Measurements from ENCODE around the gene VASH2.
"Not testable (repeated sequence)": the region's sequence is repeated elsewhere in the genome, so short reads cannot be mapped to it uniquely, and the experiment has no call there.

The VASH2 gene

GRCh38 chr1:212981571-212982328, 31.4 kb downstream of the VASH2 start:
- no peak for FAIRE-seq

DNA sequence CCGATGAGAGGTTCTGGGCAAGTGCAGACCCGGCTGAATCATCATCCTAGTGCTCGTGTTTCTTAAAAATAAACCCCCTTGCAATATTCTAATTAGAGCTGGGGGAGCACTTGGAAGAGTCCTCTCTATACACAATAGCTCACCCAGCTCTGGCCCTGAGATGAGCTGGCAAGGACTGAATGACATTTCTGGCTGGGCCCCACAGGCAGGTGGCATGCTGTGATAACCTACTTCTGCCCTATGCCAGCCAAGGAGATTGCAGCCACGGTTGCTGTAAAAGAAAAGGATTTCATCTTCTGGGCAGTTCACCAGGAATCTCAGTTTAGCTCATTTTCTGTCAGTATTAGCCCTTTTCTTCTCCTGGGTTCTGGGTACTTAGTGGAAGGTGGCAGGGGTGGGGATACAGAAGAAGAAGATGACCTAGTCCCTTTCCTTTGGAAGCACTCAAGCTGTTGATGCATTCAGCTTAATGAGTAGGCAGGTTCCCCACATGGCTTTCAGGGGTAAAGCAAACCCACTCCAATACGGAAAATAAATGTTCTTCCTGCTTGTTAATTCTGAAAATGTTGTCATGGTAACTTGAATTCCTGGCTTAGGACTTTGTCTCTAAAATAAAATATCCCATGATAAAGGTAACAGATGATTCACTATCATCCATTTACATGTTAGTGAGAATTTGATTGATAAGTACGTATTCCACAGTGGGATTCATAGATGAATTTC, 32.2 kb downstream of the VASH2 start:
- FAIRE-seq: no peak

DNA sequence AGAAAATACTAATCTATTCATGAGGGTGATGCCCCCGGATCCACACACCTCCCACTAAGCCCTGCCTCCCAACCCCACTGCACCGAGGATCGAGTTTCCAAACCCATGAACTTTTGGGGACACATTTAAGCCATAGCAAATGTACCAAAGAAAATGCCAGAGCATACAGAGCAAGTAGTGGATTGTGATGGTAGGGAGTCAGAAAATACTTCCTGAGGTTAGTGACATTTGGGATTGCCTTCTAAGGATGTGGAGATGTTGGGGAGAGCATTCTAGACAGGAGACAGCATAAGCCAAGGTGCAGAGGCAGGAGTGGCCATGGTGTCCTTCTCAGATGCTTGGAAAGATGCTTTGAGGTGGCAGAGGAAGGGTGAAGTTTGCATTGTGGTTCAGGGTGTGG, 33.1 kb downstream of the VASH2 start:
- FAIRE-seq: no peak

DNA sequence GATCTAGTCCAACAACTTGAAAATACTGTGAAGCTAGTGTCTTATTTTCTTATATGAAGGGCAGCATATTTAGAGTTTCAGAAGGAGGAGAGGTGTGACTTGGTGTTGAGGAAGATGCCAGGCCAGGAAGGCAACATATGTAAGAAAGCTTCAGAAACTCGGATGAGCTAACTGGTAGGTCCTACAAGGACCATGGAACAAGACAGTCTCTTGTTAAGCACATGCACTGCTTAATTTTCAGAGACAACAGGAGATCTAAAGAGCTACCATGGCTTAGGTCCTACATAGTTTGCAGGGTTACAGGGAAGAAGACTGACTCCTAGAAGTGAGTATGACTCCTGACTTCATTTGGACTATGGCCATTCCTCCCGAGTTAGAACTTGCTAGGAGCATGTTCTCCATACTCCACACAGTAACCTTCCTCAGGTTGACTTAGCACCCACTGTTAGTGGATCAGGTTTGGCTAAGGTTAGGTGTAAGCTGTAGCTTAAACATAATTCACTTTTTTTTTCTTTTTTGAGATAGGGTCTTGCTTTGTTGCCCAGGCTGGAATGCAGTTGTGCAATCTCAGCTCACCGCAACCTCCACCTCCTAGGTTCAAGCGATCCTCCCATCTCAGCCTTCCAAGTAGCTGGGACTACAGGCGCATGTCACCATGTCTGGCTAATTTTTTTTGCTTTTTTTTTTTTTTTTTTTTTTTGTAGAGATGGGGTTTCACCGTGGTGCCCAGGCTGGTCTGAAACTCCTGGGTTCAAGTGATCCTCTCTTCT, 34.4 kb downstream of the VASH2 start:
- FAIRE-seq: no peak

DNA sequence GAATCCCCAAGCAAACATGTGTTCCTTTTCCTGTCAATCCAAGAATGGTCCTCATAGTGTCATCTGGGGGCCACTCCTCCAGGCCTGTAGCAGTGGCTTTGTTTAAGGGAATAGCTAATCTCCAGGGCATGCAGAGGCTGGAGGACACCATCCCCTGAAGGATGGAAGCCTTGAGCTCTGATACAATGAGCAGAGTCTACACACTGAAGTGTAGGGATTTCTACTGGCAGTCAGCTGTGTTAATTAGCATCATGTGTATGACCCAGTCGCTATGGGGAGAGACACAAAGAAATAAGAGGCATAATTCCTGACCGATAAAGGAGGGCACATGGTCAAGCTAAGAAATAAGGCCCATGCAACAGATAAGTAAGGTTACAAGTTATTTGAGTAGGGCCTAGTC, 36.2 kb downstream of the VASH2 start:
- FAIRE-seq: no peak

- no peak for FAIRE-seq
Measured at GRCh38 chr1:212987702-212988322, 37.5 kb downstream of the VASH2 start.

GRCh38 chr1:212990276-212990675, 39.9 kb downstream of the VASH2 start:
- no peak for FAIRE-seq

- FAIRE-seq: not testable (repeated sequence)
Measured at GRCh38 chr1:212993960-212994359, 43.6 kb downstream of the VASH2 start.

DNA sequence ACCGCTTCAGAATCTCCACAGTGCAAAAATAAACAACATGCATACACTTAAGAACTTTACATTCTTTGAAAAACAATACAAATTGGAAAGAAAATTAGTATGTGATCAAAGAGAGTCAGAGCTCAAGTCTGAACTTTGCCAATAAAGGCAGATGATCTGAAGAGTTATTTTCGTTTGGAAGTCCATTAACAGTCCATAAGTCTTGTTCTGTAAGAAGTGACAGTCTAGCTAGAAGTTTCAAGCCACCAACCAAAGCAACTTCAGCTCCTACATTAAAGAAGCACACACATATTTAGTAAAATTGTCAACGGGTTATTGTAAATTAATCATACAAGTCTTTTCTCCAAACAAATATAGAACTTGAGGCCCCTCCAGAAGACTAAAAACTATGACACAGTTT, 44.6 kb downstream of the VASH2 start:
- no peak for FAIRE-seq

DNA sequence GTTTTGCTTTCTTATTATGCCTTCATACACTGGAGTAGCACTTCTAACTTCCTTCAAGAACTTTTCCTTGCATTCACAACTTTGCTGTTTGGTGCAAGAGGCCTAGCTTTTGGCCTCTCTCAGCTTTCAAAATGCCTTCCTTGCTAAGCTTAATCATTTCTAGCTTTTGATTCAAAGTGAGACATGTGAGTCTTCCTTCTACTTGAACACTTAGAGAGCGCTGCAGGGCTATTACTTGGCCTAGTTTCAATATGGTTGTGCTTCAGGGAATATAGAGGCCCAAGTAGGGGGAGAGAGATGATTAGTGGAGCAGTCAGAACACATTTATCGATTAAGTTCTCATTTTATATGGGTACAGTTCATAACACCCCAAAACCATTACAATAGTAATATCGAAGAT, 52.9 kb downstream of the VASH2 start:
- FAIRE-seq: no peak

DNA sequence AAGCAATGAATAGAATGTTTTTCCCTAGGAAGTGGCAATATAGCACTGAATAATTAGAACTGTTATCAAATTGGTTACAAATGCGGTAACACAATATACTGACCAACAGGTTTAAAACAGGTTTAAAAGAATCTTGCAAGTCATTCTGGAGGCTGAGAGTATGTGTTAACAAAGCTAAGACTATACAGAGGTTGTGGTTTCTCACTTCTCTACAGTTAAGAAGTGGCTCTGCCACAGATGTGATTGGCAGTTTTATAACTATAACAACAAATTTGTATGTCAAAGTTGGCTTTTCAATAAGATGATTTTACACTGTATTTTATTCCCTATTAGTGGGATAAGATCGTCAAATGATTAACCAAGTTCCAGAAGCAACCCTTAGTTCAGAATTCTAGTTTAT, 58.2 kb downstream of the VASH2 start:
- FAIRE-seq: no peak

GRCh38 chr1:213014642-213015041, 64.3 kb downstream of the VASH2 start:
- FAIRE-seq: no peak

DNA sequence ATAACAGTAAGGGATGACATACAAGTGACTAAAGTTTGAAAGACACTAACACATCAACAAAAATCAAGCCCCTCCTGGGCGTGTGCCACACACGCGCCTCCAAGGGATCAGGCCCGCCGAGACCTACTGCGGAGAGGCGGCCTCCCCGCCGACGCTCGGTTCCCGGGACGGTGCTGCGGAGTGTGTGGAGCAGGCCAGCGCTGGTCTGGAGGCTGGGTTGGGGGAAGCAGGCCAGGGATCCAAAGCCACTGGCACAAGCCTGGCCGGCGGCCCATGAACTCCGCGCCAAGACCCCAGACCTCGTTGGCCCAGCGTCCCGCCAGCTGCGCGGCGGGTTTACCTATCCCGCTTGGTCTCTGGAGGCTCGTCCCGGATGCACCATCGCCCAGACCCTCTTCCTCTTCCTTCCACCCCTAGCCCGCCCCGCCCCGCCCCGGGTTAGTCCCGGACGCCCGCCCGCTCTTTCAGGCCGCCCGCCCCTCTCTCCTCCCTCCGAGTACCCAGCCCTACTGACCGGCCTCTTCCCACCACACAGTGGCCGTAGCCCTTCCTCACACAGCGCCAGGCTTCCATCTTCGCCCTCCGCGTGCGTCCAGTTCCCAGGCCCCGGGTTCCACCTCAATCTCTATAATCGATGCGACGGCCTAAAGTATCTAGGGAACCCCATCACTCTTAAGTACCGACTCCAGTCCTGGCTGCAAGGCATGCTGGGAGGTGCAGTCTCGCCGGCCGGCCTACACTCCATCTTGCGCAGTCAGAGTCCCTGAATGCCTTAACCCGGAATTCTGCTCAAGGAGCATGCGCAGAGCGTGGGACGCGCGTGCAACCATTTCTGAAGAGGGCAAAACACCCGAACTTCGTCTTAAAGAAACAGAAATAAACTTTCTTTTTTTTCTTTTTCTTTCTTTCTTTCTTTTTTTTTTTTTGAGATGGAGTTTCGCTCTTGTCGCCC, 65.0 kb downstream of the VASH2 start, which contains the start of gene ANGEL2:
TSS of gene ANGEL2 (minus strand) at position 769 of the 952 bp plus-strand sequence. CDS start at position 573, 196 bp downstream.
- no peak for FAIRE-seq

- FAIRE-seq: no peak
Measured at GRCh38 chr1:213017447-213018273, 67.3 kb downstream of the VASH2 start.

DNA sequence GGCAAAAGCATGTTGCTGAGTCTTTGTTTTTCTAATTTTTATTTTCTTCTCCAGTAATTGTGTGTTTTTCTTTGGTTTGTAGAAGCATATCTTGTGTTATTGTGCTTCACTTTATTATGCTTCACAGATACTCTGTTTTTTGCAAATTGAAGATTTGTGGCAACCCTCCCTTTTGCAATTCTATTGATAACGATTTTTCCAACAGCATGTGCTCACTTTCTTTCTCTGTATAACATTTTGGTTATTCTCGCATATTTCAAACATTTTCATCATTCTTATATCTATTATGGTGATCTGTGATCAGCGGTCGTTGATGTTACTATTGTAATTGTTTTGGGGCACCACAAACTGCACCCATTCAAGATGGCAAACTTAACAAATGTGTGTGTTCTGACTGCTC, 69.1 kb downstream of the VASH2 start:
- FAIRE-seq: no peak

GRCh38 chr1:213020016-213020415, 69.7 kb downstream of the VASH2 start:
- no peak for FAIRE-seq

GRCh38 chr1:213027024-213027423, 76.7 kb downstream of the VASH2 start:
- FAIRE-seq: not testable (repeated sequence)

DNA sequence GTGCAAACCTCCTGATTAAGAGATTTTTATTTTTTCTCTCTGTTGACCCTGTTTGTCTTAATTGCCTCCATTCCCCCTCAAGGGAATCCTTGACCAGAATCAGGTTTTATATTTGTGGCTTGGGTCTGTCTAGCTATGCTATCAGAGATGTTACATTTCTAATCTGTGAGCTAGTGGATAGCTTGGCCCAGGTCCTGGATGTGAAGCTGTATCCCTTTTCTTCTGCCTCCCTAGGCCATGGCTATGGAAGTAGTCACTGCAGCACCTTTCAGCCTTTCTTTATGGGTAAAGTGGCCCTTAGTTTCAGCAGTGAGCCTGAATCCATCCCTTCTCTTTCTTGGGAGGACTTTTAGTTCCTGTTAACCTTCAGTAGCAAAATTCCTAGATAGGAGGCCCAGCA, 82.3 kb downstream of the VASH2 start:
- FAIRE-seq: no peak

DNA sequence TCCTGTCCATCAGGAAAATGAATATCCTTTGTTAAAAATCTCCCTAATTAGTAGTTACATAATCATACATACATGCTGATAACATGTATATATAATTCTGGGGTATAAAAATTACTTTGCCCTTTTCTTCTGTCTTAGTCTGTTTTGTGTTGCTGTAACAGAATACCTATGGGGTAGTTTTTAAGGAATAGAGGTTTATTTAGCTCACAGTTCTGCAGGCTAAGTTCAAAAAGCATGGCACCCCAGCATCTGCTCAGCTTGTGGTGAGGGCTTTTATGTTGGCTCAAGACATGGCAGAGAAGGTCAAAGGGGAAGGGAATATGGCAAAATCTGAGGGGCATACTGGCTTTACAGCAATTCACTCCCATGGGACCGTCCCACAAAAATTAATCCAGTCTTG, 84.4 kb downstream of the VASH2 start:
- no peak for FAIRE-seq

DNA sequence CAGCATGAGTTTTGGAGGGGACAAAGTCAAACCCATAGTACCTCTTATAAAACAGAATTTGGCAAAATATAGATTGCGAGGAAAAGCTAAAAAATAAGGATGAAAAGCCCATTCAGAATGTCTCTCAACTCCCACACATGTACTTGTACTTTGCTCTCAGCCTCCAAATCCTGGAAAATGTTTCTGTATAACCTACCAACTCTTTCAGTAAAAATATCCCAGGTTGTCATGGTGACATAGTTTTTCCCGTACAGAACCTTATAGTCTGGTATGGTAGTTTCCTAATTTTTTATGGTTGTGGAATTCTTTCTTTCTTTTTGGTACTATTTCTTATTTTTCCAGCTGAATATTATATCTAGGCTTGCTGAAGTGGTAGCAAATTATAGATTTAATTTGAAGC, 85.2 kb downstream of the VASH2 start:
- FAIRE-seq: no peak
